NOMO-1 treated with dmso at 0.1 percent for 144 hours (cell line): Measurements from ENCODE around the gene DNAH17.

Source experiments
- DNase-seq: peaks from one replicate; lab custom pipeline; 2025; ENCODE audit not compliant: unreplicated experiment; lab: John Stamatoyannopoulos, UW

Gene DNAH17

DNA sequence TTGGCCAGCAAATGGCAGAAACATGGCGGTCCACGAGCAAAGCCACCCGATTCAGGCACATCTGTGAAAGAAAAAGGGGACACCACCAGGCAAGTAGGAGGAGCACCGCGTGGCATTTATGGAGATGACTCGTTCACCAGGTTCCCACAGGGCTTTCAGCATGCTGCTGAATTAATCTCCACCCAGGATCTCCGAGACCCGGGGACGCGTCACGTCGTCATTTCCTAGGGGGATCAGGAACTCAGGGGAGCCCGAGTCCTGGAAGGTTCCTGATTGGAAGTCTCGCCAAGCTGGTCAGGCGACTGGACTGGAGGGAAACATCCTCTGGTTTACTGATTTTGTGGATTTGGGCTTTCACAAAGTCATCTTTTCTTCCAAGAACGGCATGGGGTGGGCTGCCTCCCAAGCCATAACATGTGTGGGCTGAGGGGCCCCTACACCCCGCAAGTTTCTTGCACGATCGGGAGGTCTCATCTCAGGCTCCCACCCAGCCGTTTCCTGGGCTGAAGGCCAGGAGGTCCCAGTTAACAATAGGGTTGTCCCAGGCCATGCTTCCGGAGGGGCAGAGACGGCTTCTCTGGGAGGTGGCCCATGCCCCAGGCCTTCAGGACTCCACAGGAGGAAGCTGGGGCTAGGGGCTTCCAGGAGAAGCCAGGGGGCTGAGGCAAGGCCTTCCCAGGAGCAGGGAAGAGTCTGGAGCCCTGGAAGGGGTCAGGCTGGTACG, 645 bp downstream of the DNAH17 start:
- DNase-seq: no peak

DNA sequence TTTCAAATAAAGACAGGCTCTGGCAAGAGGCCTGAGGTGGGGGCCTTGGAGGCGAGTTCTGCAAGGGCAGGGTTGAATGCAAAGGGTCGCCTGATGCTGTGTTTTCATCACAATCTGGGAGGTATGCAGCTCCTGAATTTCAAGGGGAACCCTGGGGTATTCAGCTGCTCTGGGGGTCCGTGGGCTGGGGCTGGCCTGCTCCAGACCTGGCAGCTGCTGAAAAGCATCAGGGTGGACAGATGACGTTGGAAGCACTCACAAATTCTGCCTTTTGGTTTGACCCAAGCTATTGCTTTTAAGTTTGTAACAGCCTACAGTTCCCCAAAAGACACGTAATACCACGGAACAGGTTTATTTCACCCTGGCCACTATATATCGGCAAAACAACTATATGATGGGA, 1.3 kb downstream of the DNAH17 start:
- no peak for DNase-seq

GRCh38 chr17:78575340-78575739, 1.9 kb downstream of the DNAH17 start:
- no peak for DNase-seq

DNA sequence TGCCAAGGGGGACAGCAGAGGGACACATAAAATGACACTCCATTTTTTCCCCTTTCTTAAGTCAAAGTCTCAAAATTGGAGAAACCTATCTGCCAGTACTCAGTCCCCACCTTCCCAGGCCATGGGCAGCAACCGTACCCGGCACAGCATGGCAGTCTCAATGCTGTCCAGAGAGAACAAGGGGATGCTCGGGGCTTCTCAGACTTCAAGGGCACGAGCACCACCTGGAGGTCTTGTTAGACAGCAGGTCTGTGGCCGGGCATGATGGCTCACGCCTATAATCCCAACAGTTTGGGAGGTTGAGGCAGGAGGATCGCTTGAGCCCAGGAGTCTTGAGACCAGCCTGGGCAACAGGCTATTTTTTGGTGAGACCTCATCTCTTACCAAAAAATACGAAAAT, 3.2 kb downstream of the DNAH17 start:
- no peak for DNase-seq

DNA sequence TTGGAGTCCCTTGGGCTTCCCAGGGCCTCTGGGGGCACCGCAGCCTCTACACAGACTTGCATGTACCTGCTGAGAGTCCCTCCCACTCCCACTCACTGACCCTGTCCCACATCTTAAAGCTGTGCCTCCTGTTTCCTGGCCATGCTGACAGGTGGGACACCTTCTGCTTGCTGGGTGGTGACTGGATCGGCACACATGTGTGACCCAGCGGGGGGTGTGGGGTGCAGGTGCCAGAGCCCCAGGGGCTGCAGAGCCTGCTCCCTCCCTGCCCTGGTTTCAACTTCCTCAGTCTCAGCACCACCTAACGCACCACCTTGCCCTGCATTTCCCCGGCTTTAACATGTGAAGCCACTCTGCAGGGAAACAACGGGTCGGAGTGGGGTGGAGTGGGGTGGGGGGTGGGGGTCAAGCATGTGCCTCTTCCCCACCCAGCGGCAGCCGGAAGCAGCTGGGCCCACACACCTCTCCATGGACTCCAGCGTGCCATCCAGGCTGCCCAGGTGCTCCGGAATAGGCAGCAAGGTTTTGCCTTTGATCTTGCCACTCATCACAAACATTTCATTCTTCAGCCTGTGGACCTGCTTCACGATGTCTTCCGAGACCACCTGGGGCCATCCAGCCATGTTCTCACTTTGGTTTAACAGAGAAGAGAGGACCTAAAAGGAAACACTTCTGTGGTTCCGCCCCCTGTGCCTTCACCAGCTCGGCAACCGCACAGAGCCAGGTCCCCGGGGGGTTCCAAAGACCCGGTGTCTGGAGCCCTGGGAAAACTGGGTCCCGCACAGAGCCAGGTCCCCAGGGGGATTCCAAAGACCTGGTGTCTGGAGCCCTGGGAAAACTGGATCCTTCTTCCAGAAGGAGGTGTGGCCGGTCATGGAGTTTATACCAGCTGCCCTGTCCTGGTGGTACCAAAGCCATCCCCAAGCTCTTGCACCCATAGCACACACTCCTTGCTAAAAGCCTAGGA, 4.7 kb downstream of the DNAH17 start:
- DNase-seq: no peak

- DNase-seq: no peak
Observed at GRCh38 chr17:78571329-78571728, 5.9 kb downstream of the DNAH17 start.

GRCh38 chr17:78568494-78569115, 8.6 kb downstream of the DNAH17 start:
- peak; percentile 68 for DNase-seq

GRCh38 chr17:78567991-78568390, 9.2 kb downstream of the DNAH17 start:
- no peak for DNase-seq

GRCh38 chr17:78566947-78567346, 10.2 kb downstream of the DNAH17 start:
- DNase-seq: no peak

- DNase-seq: no peak
Observed at GRCh38 chr17:78563189-78564145, 13.7 kb downstream of the DNAH17 start.

GRCh38 chr17:78562734-78563133, 14.5 kb downstream of the DNAH17 start:
- DNase-seq: no peak

DNA sequence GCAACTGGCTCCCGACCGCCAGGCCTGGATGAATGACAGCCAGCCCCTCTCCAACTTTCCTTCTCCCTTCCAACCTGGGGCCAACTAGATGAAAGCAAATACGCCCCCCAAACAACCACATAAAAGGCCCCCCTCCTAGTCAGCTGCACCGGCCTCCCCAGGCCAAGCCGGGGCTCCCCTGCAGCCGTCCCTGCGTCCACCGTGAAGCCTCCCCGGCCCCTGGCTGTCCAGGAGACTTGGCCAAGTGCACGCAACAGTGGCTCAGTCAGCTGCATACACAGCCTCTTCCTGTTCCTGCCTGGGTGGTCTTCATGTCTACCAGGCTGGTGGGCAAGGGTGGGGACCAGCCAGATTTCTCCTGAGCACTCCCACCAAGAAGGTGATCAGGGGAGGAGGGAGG, 16.0 kb downstream of the DNAH17 start:
- DNase-seq: no peak

DNA sequence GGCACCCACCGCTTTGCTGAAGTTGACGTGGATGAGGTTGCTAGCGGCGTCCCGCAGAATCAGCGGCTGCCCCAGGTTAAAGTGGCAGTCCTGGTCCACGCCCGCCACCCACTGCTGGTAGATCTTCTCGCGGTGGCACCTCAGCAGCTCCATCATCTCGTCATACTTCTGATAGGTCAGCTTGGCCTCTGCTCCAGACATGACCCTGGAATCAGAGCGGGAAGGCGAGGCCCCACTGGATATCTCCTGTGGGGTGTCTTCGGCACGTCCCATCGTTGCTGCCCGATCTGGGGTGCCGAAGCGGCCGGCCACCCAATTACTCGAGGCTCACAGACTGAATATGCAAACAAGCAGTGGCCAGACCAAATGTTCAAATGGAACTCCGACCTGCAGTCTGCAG, 16.5 kb downstream of the DNAH17 start:
- no peak for DNase-seq

DNA sequence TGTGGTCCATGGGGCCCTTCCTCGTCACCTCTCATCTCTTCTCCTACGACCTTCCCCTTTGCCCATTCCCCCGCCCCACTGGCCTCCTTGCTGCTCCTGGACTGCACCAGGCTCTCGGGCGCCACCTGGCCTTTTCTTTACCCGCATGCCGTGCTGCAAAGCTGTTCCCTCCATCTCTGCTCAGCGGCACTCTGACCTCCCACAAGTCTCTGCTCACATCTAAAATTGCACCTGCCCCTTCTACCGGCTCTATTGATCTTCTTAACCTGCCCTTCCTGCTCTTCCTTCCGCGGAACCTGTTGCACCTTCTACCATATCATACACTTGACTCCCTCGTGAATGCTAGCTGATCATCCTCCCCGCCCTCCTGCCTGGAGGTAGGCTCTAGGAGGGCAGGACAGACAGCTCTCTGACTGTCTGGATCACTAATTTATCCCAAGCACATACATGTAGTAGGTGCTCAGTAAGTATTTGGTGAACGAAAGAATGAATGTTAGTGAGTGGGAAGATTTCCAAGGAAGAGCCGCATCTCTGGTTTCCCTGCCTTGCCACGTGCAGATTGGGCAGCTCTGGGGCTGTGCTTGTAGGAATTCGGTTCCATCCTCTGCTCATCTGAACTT, 17.3 kb downstream of the DNAH17 start:
- DNase-seq: no peak

DNA sequence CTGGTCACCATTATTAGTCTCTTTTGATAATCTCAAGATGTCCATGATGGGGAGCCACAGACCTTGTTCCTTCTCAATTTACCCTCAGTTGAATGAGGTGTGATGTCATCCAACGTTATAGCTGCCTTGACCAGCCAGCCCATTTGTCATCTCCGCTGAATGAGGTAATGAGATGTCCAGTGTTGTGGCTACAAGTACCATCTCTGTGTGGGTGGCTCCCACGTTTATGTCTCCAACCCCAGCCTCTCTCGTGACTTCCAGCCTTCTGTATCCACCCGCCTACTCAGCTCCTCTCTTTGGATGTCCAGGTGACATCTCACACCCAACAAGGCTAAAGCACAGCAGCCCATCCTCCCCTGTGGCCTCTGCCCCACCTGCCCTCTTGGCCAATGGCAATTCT, 18.2 kb downstream of the DNAH17 start:
- no peak for DNase-seq

DNA sequence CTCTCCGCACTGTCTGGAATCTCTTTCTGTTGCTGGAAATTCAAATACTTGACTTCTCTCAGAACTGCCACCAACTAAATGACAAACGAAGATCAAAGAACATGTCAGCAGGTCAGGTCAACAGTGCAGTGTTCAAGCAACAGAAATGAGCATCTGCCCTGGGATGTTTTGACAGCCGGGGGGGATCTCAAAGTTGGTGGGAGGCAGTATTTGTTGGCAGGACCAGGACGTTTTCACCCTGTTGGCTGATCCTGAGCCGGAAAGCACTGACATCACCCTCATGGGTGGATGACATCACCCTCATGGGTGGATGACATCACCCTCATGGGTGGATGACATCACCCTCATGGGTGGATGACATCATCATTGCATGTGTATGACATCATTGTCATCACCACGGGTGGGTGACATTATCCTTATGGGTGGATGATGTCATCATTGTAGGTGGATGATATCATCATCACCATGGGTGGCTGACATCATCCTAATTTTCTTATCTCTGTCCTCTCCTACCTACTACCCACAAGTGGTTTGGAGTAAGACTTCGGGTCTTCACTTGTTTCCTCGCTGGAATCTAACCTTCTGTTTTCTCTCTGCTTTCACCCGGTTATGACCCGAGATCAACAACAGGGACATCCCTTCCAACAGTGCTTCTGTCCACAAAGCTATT, 18.9 kb downstream of the DNAH17 start:
- DNase-seq: no peak

- no peak for DNase-seq
Observed at GRCh38 chr17:78557598-78558039, 19.6 kb downstream of the DNAH17 start.

- no peak for DNase-seq
Observed at GRCh38 chr17:78556812-78557211, 20.4 kb downstream of the DNAH17 start.

- DNase-seq: no peak
Observed at GRCh38 chr17:78555746-78556401, 21.3 kb downstream of the DNAH17 start.
